CD4-positive, alpha-beta T cell treated with Interleukin-6 for 4 hours (primary cell): ENCODE results near the gene C13orf42.

Experiments
- DNase-seq: peaks from one replicate; pipeline ENCODE4 v3.0.0-alpha.2; 2020; ENCODE audit warnings: mixed read lengths

C13orf42 gene

GRCh38 chr13:51064753-51065152 is 46.3 kb downstream of the C13orf42 start:
- no peak for DNase-seq

- DNase-seq = no peak
Measured at GRCh38 chr13:51063909-51064308, 47.2 kb downstream of the C13orf42 start.

- DNase-seq = no peak
Measured at GRCh38 chr13:51058461-51059167, 52.5 kb downstream of the C13orf42 start.

GRCh38 chr13:51057906-51058305 is 53.2 kb downstream of the C13orf42 start:
- no peak for DNase-seq

GRCh38 chr13:51057001-51057400 is 54.1 kb downstream of the C13orf42 start:
- no peak for DNase-seq

- DNase-seq = no peak
Measured at GRCh38 chr13:51052581-51052980, 58.5 kb downstream of the C13orf42 start.

GRCh38 chr13:51050021-51050830 is 60.8 kb downstream of the C13orf42 start:
- DNase-seq = no peak

GRCh38 chr13:51048616-51049015 is 62.5 kb downstream of the C13orf42 start:
- no peak for DNase-seq

GRCh38 chr13:51048166-51048461 is 63.0 kb downstream of the C13orf42 start:
- no peak for DNase-seq

GRCh38 chr13:51047434-51048165 is 63.5 kb downstream of the C13orf42 start:
- no peak for DNase-seq

- DNase-seq = no peak
Measured at GRCh38 chr13:51045451-51045850, 65.6 kb downstream of the C13orf42 start.

GRCh38 chr13:51044023-51044665 is 66.9 kb downstream of the C13orf42 start:
- DNase-seq = no peak

GRCh38 chr13:51043310-51043709 is 67.8 kb downstream of the C13orf42 start:
- no peak for DNase-seq

GRCh38 chr13:51041710-51042109 is 69.4 kb downstream of the C13orf42 start:
- no peak for DNase-seq

- DNase-seq = no peak
Measured at GRCh38 chr13:51041126-51041525, 69.9 kb downstream of the C13orf42 start.

- DNase-seq = no peak
Measured at GRCh38 chr13:51040431-51040830, 70.6 kb downstream of the C13orf42 start.

- no peak for DNase-seq
Measured at GRCh38 chr13:51036418-51036817, 74.7 kb downstream of the C13orf42 start.

GRCh38 chr13:51035978-51036377 is 75.1 kb downstream of the C13orf42 start:
- DNase-seq = no peak

- no peak for DNase-seq
Measured at GRCh38 chr13:51035469-51035868, 75.6 kb downstream of the C13orf42 start.

GRCh38 chr13:51034906-51035305 is 76.2 kb downstream of the C13orf42 start:
- DNase-seq = no peak

- DNase-seq = no peak
Measured at GRCh38 chr13:51033421-51034185, 77.5 kb downstream of the C13orf42 start.

GRCh38 chr13:51032831-51033230 is 78.2 kb downstream of the C13orf42 start:
- DNase-seq = no peak
